HG03520 (cell line): Measurements from ENCODE around the gene CAPN12.

Source experiments
- ATAC-seq: cut with Tn5 transposase; IDR thresholded peaks from one replicate; pipeline ENCODE4 v1.9.1; 2021; ENCODE audit warnings: mild to moderate bottlenecking, moderate library complexity; ENCODE audit not compliant: unreplicated experiment

CAPN12 gene

GRCh38 chr19:38727306-38727867 is 16.9 kb downstream of the CAPN12 start:
- no peak for ATAC-seq

- no peak for ATAC-seq
Measured at GRCh38 chr19:38726761-38727301, 17.4 kb downstream of the CAPN12 start.

GRCh38 chr19:38726284-38726673 is 18.0 kb downstream of the CAPN12 start:
- ATAC-seq = no peak

GRCh38 chr19:38725469-38726283 is 18.6 kb downstream of the CAPN12 start:
- no peak for ATAC-seq

GRCh38 chr19:38723990-38724854 is 20.1 kb downstream of the CAPN12 start:
- no peak for ATAC-seq

- no peak for ATAC-seq
Measured at GRCh38 chr19:38723606-38723965, 20.7 kb downstream of the CAPN12 start.

- ATAC-seq = no peak
Measured at GRCh38 chr19:38722947-38723605, 21.2 kb downstream of the CAPN12 start.

GRCh38 chr19:38721979-38722773 is 22.1 kb downstream of the CAPN12 start:
- ATAC-seq = no peak

- ATAC-seq = no peak
Measured at GRCh38 chr19:38721496-38721895, 22.8 kb downstream of the CAPN12 start.

- no peak for ATAC-seq
Measured at GRCh38 chr19:38720559-38721236, 23.6 kb downstream of the CAPN12 start.

GRCh38 chr19:38719761-38720558 is 24.3 kb downstream of the CAPN12 start:
- ATAC-seq = no peak

GRCh38 chr19:38718747-38719543 is 25.3 kb downstream of the CAPN12 start:
- ATAC-seq = no peak

- ATAC-seq = no peak
Measured at GRCh38 chr19:38717855-38718254, 26.4 kb downstream of the CAPN12 start.

- ATAC-seq = no peak
Measured at GRCh38 chr19:38717051-38717450, 27.2 kb downstream of the CAPN12 start.

- no peak for ATAC-seq
Measured at GRCh38 chr19:38715555-38715954, 28.7 kb downstream of the CAPN12 start.

GRCh38 chr19:38714354-38714778 is 29.9 kb downstream of the CAPN12 start:
- no peak for ATAC-seq

- ATAC-seq = no peak
Measured at GRCh38 chr19:38713865-38714264, 30.4 kb downstream of the CAPN12 start.

GRCh38 chr19:38713227-38713649 is 31.0 kb downstream of the CAPN12 start:
- no peak for ATAC-seq
